ENCODE measurements around the gene KRTAP20-4.

Gene KRTAP20-4

GRCh38 chr21:30642564-30642963 is 22.1 kb downstream of the KRTAP20-4 start, which contains the start of gene KRTAP20-3:
KRTAP20-3 (plus strand) TSS chr21:30642864.
- H3K4me3 ChIP-seq (ENCODE audit: low read depth, low read length) = no peak within 1 kb of the TSS
- no peak for DNase-seq (ENCODE audit: low read depth)

GRCh38 chr21:30646904-30647414 is 26.5 kb downstream of the KRTAP20-4 start:
- no peak overlapping the region for H3K4me3 ChIP-seq (ENCODE audit: low read depth, low read length)

GRCh38 chr21:30652891-30653290 is 32.5 kb downstream of the KRTAP20-4 start:
- H3K4me3 ChIP-seq (ENCODE audit: low read depth, low read length) = no peak overlapping the region
- DNase-seq (ENCODE audit: low read depth) = no peak

More at GRCh38 chr21:30646904-30647414, 26.5 kb downstream of the KRTAP20-4 start:
- no peak for DNase-seq (ENCODE audit: low read depth)

- no peak overlapping the region for H3K4me3 ChIP-seq (ENCODE audit: low read depth, low read length)
- no peak for DNase-seq (ENCODE audit: low read depth)
These were observed 48.3 kb downstream of the KRTAP20-4 start for GRCh38 chr21:30668776-30669175.

Measured in skeletal muscle cell (primary cell).